Measurements from ENCODE around the gene AQP12B. TPM values are rescaled to one million over a fixed set of nuclear protein-coding genes. Genes with fewer than 3 reads are reported as not detected.

The AQP12B gene
- total RNA-seq, 3 donors from 2014 or later = 0.16 to 10.0 (median 3.9) TPM

DNA sequence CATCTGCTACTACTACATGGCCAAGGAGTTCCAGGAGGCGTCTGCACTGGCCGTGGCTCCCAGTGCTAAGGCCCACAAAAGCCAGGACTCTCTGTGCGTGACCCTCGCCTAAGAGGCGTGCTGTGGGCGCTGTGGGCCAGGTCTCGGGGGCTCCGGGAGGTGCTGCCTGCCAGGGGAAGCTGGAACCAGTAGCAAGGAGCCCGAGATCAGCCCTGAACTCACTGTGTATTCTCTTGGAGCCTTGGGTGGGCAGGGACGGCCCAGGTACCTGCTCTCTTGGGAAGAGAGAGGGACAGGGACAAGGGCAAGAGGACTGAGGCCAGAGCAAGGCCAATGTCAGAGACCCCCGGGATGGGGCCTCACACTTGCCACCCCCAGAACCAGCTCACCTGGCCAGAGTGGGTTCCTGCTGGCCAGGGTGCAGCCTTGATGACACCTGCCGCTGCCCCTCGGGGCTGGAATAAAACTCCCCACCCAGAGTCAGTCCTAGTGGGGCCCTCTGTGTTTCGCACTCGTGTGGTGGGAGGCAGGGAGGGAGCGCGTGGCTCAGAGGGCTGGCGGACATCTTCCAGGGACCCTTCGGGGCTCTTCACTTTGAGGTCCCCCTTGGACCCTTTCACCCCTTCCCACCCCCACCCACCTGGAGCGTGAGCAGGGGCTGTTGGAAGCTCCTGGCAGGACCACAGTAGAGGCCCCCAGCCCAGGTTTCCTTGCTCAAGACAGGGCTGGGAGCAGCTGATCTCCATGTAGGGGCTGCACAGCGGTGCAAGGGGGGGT lies 51.7 kb downstream of the AQP12B start:
- peak in 1 of 3 donors; percentile 19 for DNase-seq
- no peaks in the 10 kb centered on the region for H3K4me1 ChIP-seq (ENCODE audit: low read depth)
- ATAC-seq = no peak
- TF ChIP-seq, protein P1, sequence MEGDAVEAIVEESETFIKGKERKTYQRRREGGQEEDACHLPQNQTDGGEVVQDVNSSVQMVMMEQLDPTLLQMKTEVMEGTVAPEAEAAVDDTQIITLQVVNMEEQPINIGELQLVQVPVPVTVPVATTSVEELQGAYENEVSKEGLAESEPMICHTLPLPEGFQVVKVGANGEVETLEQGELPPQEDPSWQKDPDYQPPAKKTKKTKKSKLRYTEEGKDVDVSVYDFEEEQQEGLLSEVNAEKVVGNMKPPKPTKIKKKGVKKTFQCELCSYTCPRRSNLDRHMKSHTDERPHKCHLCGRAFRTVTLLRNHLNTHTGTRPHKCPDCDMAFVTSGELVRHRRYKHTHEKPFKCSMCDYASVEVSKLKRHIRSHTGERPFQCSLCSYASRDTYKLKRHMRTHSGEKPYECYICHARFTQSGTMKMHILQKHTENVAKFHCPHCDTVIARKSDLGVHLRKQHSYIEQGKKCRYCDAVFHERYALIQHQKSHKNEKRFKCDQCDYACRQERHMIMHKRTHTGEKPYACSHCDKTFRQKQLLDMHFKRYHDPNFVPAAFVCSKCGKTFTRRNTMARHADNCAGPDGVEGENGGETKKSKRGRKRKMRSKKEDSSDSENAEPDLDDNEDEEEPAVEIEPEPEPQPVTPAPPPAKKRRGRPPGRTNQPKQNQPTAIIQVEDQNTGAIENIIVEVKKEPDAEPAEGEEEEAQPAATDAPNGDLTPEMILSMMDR (IDR thresholded peaks at IDR 0.05) = no peak
- peaks cover 11% of the 10 kb centered on the region for H3K9me3 ChIP-seq
- no peak overlapping the region for H3K4me3 ChIP-seq
- no peaks in the 10 kb centered on the region for H3K36me3 ChIP-seq (ENCODE audit: low read depth)
- intact Hi-C loops (cut with DNase I, micrococcal nuclease) = no loop called here

DNA sequence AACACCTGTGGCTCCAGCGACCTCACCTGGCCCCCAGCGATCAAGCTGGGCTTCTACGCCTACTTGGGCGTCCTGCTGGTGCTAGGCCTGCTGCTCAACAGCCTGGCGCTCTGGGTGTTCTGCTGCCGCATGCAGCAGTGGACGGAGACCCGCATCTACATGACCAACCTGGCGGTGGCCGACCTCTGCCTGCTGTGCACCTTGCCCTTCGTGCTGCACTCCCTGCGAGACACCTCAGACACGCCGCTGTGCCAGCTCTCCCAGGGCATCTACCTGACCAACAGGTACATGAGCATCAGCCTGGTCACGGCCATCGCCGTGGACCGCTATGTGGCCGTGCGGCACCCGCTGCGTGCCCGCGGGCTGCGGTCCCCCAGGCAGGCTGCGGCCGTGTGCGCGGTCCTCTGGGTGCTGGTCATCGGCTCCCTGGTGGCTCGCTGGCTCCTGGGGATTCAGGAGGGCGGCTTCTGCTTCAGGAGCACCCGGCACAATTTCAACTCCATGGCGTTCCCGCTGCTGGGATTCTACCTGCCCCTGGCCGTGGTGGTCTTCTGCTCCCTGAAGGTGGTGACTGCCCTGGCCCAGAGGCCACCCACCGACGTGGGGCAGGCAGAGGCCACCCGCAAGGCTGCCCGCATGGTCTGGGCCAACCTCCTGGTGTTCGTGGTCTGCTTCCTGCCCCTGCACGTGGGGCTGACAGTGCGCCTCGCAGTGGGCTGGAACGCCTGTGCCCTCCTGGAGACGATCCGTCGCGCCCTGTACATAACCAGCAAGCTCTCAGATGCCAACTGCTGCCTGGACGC lies 52.5 kb downstream of the AQP12B start:
- Histone ChIP-seq H3K4me1 (ENCODE audit: low read depth) (peaks cover 2% of the 10 kb centered on the region), H3K4me3 (no peak overlapping the region), H3K9me3 (peaks cover 11% of the 10 kb centered on the region), H3K36me3 (ENCODE audit: low read depth) (no peaks in the 10 kb centered on the region)
- TF ChIP-seq, protein P1 (IDR thresholded peaks at IDR 0.05) = no peak
- ATAC-seq (no peak), DNase-seq (peak in 2 of 3 donors; percentile 24 to 47)
- intact Hi-C loops (cut with DNase I, micrococcal nuclease) = no loop called here

DNA sequence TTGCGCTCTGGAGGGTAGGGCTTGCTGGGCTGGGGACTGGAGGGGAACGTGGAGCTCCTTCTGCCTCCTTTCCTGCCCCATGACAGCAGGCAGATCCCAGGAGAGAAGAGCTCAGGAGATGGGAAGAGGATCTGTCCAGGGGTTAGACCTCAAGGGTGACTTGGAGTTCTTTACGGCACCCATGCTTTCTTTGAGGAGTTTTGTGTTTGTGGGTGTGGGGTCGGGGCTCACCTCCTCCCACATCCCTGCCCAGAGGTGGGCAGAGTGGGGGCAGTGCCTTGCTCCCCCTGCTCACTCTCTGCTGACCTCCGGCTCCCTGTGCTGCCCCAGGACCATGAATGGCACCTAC lies 53.1 kb downstream of the AQP12B start:
- Histone ChIP-seq H3K36me3 (ENCODE audit: low read depth) (no peaks in the 10 kb centered on the region), H3K4me1 (ENCODE audit: low read depth) (peaks cover 8% of the 10 kb centered on the region), H3K9me3 (peaks cover 11% of the 10 kb centered on the region), H3K4me3 (no peak overlapping the region)
- intact Hi-C loops (cut with DNase I, micrococcal nuclease) = no loop called here
- DNase-seq = no peak
- TF ChIP-seq, protein P1 (IDR thresholded peaks at IDR 0.05) = no peak
- ATAC-seq = no peak

DNA sequence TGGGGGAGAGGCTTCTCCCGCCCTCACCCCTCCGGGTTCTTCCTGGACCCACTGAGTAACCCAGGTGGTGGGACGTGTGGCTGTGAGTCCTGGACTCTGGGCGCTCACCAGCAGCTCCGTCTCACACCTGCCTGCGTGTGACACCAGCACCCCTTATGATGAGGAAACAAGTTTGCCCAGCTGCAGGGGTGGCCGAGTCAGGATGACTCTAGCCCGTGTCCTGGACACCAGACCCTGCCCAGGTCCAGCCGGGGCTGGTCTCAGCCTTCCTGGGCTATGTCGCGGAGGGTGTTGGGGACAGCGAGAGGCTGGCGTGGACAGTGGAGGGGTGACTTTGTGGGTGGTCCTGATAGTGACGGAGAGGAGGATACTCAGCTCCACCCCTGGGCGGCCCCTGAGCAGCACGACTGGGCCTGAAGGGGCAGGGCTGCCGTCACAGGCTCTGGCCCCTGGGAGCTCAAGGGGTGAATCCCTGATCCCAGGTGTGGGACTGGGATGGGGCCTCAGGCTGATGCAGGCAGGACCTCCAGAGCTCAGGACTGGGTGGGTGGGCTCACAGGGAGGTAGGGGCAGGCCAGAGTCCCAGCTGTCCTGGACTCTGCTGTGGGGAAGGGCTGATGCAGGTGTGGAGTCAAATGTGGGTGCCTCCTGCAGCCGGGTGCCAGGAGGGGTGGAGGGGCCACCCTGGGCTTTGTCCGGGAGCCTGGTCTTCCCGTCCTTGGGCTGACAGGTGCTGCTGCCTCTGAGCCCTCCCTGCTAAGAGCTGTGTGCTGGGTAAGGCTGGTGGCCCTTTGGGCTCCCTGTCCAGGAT lies 53.7 kb downstream of the AQP12B start:
- TF ChIP-seq, protein P1 (IDR thresholded peaks at IDR 0.05) = no peak
- H3K36me3 ChIP-seq (ENCODE audit: low read depth) = no peaks in the 10 kb centered on the region
- intact Hi-C loops (cut with DNase I, micrococcal nuclease) = no loop called here
- H3K4me3 ChIP-seq = no peak overlapping the region
- ATAC-seq (no peak), DNase-seq (peak in 2 of 3 donors; percentile 20 to 44)
- H3K4me1 ChIP-seq (ENCODE audit: low read depth) = peaks cover 9% of the 10 kb centered on the region
- H3K9me3 ChIP-seq = peaks cover 11% of the 10 kb centered on the region

DNA sequence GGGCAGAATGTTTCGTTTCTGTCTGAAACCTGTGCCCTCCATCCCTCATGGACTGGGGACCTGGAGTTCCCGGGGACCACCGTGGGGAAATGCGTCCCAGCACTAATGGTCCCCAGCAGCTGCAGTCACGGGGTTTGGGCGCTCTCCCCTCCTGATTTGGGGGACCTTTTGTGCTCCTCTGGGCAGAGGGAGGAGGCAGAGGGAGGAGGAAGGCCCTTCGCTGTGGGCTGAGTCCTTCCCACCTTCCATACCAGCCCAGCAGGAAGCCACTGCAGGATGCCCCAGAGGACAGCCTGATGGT lies 54.2 kb downstream of the AQP12B start:
- Histone ChIP-seq H3K9me3 (peaks cover 5% of the 10 kb centered on the region), H3K36me3 (ENCODE audit: low read depth) (no peaks in the 10 kb centered on the region), H3K4me1 (ENCODE audit: low read depth) (peaks cover 9% of the 10 kb centered on the region), H3K4me3 (no peak overlapping the region)
- DNase-seq (peak in 1 of 3 donors; percentile 6), ATAC-seq (no peak)
- TF ChIP-seq, protein P1 (IDR thresholded peaks at IDR 0.05) = no peak
- intact Hi-C loops (cut with DNase I, micrococcal nuclease) = no loop called here

Measured in mucosa of descending colon (tissue), 3 donors.